Esophagus squamous epithelium (tissue), 5 donors: ENCODE measurements around the gene KCNB1. TPM values are rescaled to one million over a fixed set of nuclear protein-coding genes. Genes with fewer than 3 reads are reported as not detected.

Experiments used
- DNase-seq: peaks from one replicate; lab custom pipeline; 2025; lab: John Stamatoyannopoulos, UW
- H3K27ac ChIP-seq, 4 donors: fragments of 200-600 bp; sonication (generic); one replicate each; pipeline ENCODE4 v1.5.1; 2016 to 2019; ENCODE audit warnings: mild to moderate bottlenecking in 1 of 4
- H3K27me3 ChIP-seq, 4 donors: fragments of 200-600 bp; sonication (generic); 1 replicate in 3 of 4; 2 replicates in 1 of 4; pipeline versions ENCODE4 v1.5.1 to v1.6.0; 2017 to 2021; ENCODE audit warnings: antibody characterized with exemption in 1 of 4
- H3K36me3 ChIP-seq, 3 donors: fragments of 200-600 bp; sonication (generic); one replicate each; pipeline ENCODE4 v1.5.1; 2016 to 2019
- H3K4me1 ChIP-seq, 3 donors: fragments of 200-600 bp; sonication (generic); one replicate each; pipeline ENCODE4 v1.5.1; 2017 to 2019
- H3K4me3 ChIP-seq, 4 donors: fragments of 200-600 bp; sonication (generic); 1 replicate in 3 of 4; 2 replicates in 1 of 4; pipeline ENCODE4 v1.5.1; 2016 to 2019; ENCODE audit warnings: mild to moderate bottlenecking in 2 of 4, moderate library complexity in 1 of 4
- H3K9me3 ChIP-seq, 3 donors: fragments of 200-600 bp; sonication (generic); one replicate each; pipeline ENCODE4 v1.5.1; 2016 to 2019
- POLR2A ChIP-seq, 4 donors: fragments of 450-650 bp; IDR thresholded peaks; one replicate each; pipeline ENCODE4 v1.6.1; 2017; ENCODE audit warnings: antibody characterized with exemption in 4 of 4, mild to moderate bottlenecking in 4 of 4, moderate library complexity in 3 of 4
- WGBS, 2 donors: methylation state at CpG; one replicate each; pipeline ENCODE4 v1.1.5; 2018; 5-methylcytosine and 5-hydroxymethylcytosine counted together
- intact Hi-C: fragments of 100-400 bp; cut with DNase I; formaldehyde crosslinking; loops from one replicate; pipeline ENCODE4 v1.15.0; 2022
- total RNA-seq, 4 donors: library from RNA; depleted of rRNA; stranded (reverse); fragments of >200 nt; gene quantifications; one replicate each; pipeline ENCODE4 v1.1.0, GENCODE V29; 2016
- TF ChIP-seq, protein P1 (sequence below), 6 experiments: fragments of 450-650 bp in 4 of 6; fragments of 200-600 bp in 2 of 6; sonication (generic) in 2 of 6; IDR thresholded peaks; one replicate each; pipeline ENCODE4 v1.5.1; 2016 to 2019; ENCODE audit warnings: antibody characterized with exemption in 6 of 6, mild to moderate bottlenecking in 4 of 6, moderate library complexity in 4 of 6
- donor health status: DM: yes; HTN: yes; CAD: no.

Gene KCNB1
- total RNA-seq, 4 donors from 2014 or later, result 0.11 to 3.6 (median 1.1) TPM

DNA sequence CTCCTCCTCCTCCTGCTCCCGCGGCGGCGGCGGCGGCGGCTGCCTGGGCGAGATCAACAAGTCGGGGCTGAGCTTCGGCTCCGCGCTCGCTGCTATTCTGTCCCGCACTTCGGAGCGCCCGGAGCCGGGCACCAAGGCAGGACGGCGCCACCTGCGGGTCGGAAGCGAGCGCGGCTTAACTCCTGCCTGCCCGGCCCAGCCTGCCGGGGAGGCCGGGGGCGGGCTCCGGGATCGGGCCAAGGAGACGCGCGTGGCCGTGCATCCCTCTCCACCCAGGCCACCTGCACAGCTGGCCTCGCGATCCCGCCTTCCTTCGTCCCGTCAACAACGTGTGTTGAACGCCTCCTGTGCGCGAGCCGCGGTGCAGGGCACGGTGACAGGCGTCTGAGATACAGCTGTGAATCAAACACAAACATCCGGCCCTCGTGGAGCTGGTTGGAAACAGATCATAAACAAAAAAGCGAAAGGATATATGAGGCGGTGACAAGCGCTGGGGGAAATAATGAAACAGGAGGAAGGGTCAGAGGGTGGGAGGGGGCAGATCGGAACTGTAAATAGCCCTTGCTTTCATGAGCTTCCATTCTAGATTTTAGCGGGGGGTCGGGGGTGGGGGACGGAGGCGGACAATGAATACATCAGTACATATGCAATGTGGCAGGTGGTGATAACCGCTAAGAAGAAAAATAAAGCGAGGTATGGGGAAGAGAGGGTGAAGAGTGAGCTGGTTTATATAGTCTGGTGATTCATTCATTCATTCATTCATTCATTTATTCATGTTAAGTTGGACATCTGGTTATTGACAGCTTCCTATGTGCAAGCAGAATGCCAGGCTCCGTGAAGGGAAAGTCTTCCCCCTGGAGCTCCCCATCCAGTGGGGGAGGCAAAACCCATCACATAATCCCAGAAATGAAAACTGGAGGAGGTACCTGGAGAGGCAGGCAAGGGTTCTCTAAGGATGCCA lies 2.0 kb upstream of the KCNB1 start:
- no peak for DNase-seq
- peaks cover 7 to 46% (median 10%) of the 10 kb centered on the region in 3 donors for H3K4me1 ChIP-seq
- H3K27me3 ChIP-seq, result peaks cover 0 to 85% (median 5%) of the 10 kb centered on the region in 4 donors
- no peak for TF ChIP-seq POLR2A (IDR thresholded peaks at IDR 0.05)
- TF ChIP-seq, protein P1, sequence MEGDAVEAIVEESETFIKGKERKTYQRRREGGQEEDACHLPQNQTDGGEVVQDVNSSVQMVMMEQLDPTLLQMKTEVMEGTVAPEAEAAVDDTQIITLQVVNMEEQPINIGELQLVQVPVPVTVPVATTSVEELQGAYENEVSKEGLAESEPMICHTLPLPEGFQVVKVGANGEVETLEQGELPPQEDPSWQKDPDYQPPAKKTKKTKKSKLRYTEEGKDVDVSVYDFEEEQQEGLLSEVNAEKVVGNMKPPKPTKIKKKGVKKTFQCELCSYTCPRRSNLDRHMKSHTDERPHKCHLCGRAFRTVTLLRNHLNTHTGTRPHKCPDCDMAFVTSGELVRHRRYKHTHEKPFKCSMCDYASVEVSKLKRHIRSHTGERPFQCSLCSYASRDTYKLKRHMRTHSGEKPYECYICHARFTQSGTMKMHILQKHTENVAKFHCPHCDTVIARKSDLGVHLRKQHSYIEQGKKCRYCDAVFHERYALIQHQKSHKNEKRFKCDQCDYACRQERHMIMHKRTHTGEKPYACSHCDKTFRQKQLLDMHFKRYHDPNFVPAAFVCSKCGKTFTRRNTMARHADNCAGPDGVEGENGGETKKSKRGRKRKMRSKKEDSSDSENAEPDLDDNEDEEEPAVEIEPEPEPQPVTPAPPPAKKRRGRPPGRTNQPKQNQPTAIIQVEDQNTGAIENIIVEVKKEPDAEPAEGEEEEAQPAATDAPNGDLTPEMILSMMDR (IDR thresholded peaks at IDR 0.05), result peak; percentile 63 to 88 (median 78)
- H3K27ac ChIP-seq, result peak overlapping the region in 2 of 4 donors; percentile 79 to 84
- WGBS, 2 donors, result 6 to 7% methylated on average over 12 to 13 of the region's 61 CpGs
- intact Hi-C loops, result loop anchor here (5.0 to 10.0 kb wide), 2 partner anchors 100 to 152 kb away; no protein-coding TSS in a partner anchor
- no peaks in the 10 kb centered on the region for H3K9me3 ChIP-seq
- peak overlapping the region; percentile 19 to 67 (median 41) for H3K4me3 ChIP-seq
- H3K36me3 ChIP-seq, result no peaks in the 10 kb centered on the region

DNA sequence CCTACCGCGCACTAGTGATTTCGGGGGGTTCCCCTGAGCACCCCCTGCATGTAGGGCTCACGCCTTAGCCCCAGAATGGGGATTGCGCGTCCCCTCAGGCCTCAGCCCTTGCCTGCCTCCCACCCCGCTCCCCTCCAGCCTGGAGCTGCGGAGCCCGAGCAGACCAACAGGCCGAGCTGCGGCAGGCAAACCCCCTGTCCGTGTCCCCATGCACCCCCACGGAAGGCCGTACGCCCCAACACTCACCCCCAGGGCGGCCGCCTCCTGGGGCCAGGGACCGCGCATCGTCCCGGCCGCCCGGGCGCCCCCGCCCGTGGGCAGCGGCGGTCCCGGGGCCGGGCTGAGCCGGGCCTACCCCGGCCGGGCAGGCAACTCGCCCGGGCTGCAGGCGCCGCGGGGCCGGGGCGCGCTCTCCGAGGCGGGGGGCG lies 1.2 kb upstream of the KCNB1 start:
- Histone ChIP-seq H3K4me1 (peaks cover 7 to 50% (median 10%) of the 10 kb centered on the region in 3 donors), H3K27ac (peak overlapping the region; percentile 34 to 84 (median 60)), H3K4me3 (peak overlapping the region; percentile 19 to 67 (median 43)), H3K27me3 (peaks cover 0 to 86% (median 5%) of the 10 kb centered on the region in 4 donors), H3K36me3 (no peaks in the 10 kb centered on the region), H3K9me3 (no peaks in the 10 kb centered on the region)
- intact Hi-C loops, result loop anchor here (10.0 kb wide), 1 partner anchor 99 kb away; no protein-coding TSS in a partner anchor
- WGBS, 2 donors, result 5 to 13% methylated on average over 3 to 4 of the region's 44 CpGs
- DNase-seq, result no peak
- TF ChIP-seq, protein P1 (IDR thresholded peaks at IDR 0.05), result no peak
- TF ChIP-seq POLR2A (IDR thresholded peaks at IDR 0.05), result no peak

DNA sequence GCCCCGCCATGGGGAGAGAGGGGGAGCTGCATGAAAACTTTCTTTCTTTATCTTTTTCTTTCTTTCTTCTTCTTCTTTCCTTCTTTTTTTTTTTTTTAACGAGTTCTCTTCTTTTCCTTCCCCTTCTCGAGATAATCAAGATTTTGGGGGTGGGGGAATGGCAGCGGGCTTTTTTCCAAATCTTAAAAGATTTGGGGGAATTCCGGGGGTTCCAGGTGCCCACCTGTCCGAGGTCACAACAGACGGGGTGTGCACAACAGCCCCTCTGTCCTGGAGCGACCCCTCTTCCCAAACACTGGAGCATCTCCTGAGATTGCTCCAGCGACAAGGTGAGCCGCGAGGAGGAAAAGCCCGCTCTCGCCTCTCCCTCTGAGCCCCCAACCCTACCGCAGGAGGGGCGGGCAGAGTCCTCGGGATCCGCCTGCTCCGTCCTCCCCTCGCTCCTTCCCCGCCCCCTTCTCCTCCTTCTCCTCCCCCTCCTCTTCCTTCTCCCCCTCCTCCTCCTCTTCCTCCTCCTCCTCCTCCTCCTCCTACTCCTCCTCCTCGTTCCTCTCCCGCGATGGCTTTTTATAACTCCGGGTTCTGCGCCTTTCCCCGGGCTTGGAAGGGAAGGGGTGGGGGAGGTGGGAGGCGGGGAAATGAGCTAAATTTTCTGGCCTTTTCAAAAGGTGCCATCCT lies 689 bp upstream of the KCNB1 start:
- Histone ChIP-seq H3K4me3 (peak overlapping the region; percentile 19 to 67 (median 43)), H3K9me3 (no peaks in the 10 kb centered on the region), H3K27ac (peak overlapping the region; percentile 34 to 84 (median 60)), H3K27me3 (peaks cover 0 to 84% (median 5%) of the 10 kb centered on the region in 4 donors), H3K4me1 (peaks cover 7 to 50% (median 10%) of the 10 kb centered on the region in 3 donors), H3K36me3 (no peaks in the 10 kb centered on the region)
- 6 to 10% methylated on average over 21 to 27 of the region's 27 CpGs for WGBS, 2 donors
- DNase-seq, result no peak
- intact Hi-C loops, result loop anchor here (10.0 kb wide), 1 partner anchor 98 kb away; no protein-coding TSS in a partner anchor
- no peak for TF ChIP-seq POLR2A (IDR thresholded peaks at IDR 0.05)
- TF ChIP-seq, protein P1 (IDR thresholded peaks at IDR 0.05), result no peak

DNA sequence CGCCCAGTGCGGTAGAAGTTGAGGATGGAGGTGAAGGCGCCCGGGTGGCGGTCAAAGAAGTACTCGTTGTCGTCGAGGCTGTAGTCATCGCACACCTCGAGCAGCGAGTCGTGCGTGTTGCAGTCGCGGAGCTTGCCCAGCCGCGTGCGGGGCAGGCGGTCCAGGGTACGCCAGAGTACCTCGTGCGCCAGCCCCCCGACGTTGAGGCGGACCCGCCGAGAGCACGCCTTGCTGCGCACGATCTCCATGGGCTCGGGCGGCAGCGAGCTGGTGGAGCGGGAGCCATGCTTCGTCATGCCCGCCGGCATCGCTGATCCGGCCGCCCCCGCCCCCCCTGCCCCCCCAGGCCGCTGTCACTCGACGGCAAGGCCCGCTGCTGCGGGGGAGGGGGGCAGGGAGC lies 295 bp downstream of the KCNB1 start:
- H3K9me3 ChIP-seq, result no peaks in the 10 kb centered on the region
- no peak for DNase-seq
- intact Hi-C loops, result loop anchor here (10.0 kb wide), 1 partner anchor 97 kb away; no protein-coding TSS in a partner anchor
- H3K4me3 ChIP-seq, result peak overlapping the region in 2 of 4 donors; percentile 48 to 67
- H3K27ac ChIP-seq, result peak overlapping the region in 3 of 4 donors; percentile 63 to 79 (median 66)
- WGBS, 2 donors, result 90% methylated on average over 16 of the region's 46 CpGs; no CpG with 5 or more reads in 1 of the 2 donors
- no peak for TF ChIP-seq POLR2A (IDR thresholded peaks at IDR 0.05)
- TF ChIP-seq, protein P1 (IDR thresholded peaks at IDR 0.05), result no peak
- peaks cover 7 to 50% (median 10%) of the 10 kb centered on the region in 3 donors for H3K4me1 ChIP-seq
- H3K36me3 ChIP-seq, result no peaks in the 10 kb centered on the region
- peaks cover 0 to 85% (median 5%) of the 10 kb centered on the region in 4 donors for H3K27me3 ChIP-seq
